Measurements from ENCODE around the gene PGR. TPM values are rescaled to one million over a fixed set of nuclear protein-coding genes. Genes with fewer than 3 reads are reported as not detected.

The PGR gene
- total and polyA plus RNA-seq, 10 donors = 0.13 to 7.7 (median 2.5) TPM

GRCh38 chr11:101158119-101158518 lies 28.5 kb upstream of the PGR start:
- no peak for DNase-seq
- no peak overlapping the region for H3K4me3 ChIP-seq
- H3K27ac ChIP-seq = no peak overlapping the region
- H3K9me3 ChIP-seq = peaks cover 0 to 39% (median 31%) of the 10 kb centered on the region in 8 donors
- WGBS, 5 donors = 70 to 81% (median 76%) methylated on average over 1 to 2 of the region's 2 CpGs
- no peaks in the 10 kb centered on the region for H3K4me1 ChIP-seq
- no peaks in the 10 kb centered on the region for H3K36me3 ChIP-seq
- intact Hi-C loops (cut with DNase I; ENCODE audit: low total_unique reads) = no loop called here
- no peaks in the 10 kb centered on the region for H3K27me3 ChIP-seq (replicated peaks in 1 of 7)
- TF ChIP-seq CTCF (IDR thresholded peaks at IDR 0.05 in 8 of 11, conservative IDR thresholded peaks at IDR 0.05 in 3 of 11) = no peak
- no peak for TF ChIP-seq POLR2AphosphoS5 (IDR thresholded peaks at IDR 0.05)
- no peak for TF ChIP-seq POLR2A (IDR thresholded peaks at IDR 0.05)

- DNase-seq = no peak
- H3K27ac ChIP-seq = no peak overlapping the region
- TF ChIP-seq POLR2AphosphoS5 (IDR thresholded peaks at IDR 0.05) (no peak), POLR2A (IDR thresholded peaks at IDR 0.05) (no peak), CTCF (IDR thresholded peaks at IDR 0.05 in 8 of 11, conservative IDR thresholded peaks at IDR 0.05 in 3 of 11) (no peak)
- no peaks in the 10 kb centered on the region for H3K4me1 ChIP-seq
- no peak overlapping the region for H3K4me3 ChIP-seq
- WGBS, 5 donors = 50 to 77% (median 65%) methylated on average over 1 of the region's 1 CpG
- intact Hi-C loops (cut with DNase I; ENCODE audit: low total_unique reads) = no loop called here
- H3K36me3 ChIP-seq = no peaks in the 10 kb centered on the region
- H3K9me3 ChIP-seq = peaks cover 0 to 12% (median 0%) of the 10 kb centered on the region in 8 donors
- no peaks in the 10 kb centered on the region for H3K27me3 ChIP-seq (replicated peaks in 1 of 7)
Measured at GRCh38 chr11:101138245-101138930, 8.8 kb upstream of the PGR start.

- no peak for DNase-seq
- intact Hi-C loops (cut with DNase I; ENCODE audit: low total_unique reads) = no loop called here
- TF ChIP-seq POLR2A (IDR thresholded peaks at IDR 0.05) (no peak), CTCF (IDR thresholded peaks at IDR 0.05 in 8 of 11, conservative IDR thresholded peaks at IDR 0.05 in 3 of 11) (no peak), POLR2AphosphoS5 (IDR thresholded peaks at IDR 0.05) (no peak)
- 50 to 94% (median 79%) methylated on average over 1 of the region's 1 CpG for WGBS, 5 donors
- Histone ChIP-seq H3K4me1 (peaks cover 0 to 16% (median 6%) of the 10 kb centered on the region in 6 donors), H3K4me3 (no peak overlapping the region), H3K36me3 (no peaks in the 10 kb centered on the region), H3K27me3 (replicated peaks in 1 of 7) (peaks cover 2 to 37% (median 15%) of the 10 kb centered on the region in 7 donors), H3K9me3 (no peaks in the 10 kb centered on the region), H3K27ac (no peak overlapping the region)
Measured at GRCh38 chr11:101133190-101133589, 3.6 kb upstream of the PGR start.

GRCh38 chr11:101128571-101129202 lies 926 bp downstream of the PGR start:
- Histone ChIP-seq H3K4me3 (peak overlapping the region; percentile 45 to 73 (median 52)), H3K27me3 (replicated peaks in 1 of 7) (peaks cover 3 to 64% (median 26%) of the 10 kb centered on the region in 7 donors), H3K4me1 (peaks cover 0 to 26% (median 17%) of the 10 kb centered on the region in 6 donors), H3K9me3 (no peaks in the 10 kb centered on the region), H3K27ac (peak overlapping the region in 5 of 8 donors; percentile 69 to 82 (median 78)), H3K36me3 (no peaks in the 10 kb centered on the region)
- DNase-seq = peak; percentile 66
- intact Hi-C loops (cut with DNase I; ENCODE audit: low total_unique reads) = no loop called here
- WGBS, 5 donors = 5 to 12% (median 6%) methylated on average over 27 to 38 of the region's 38 CpGs
- TF ChIP-seq CTCF (IDR thresholded peaks at IDR 0.05 in 8 of 11, conservative IDR thresholded peaks at IDR 0.05 in 3 of 11) = no peak
- TF ChIP-seq POLR2AphosphoS5 (IDR thresholded peaks at IDR 0.05) = no peak
- TF ChIP-seq POLR2A (IDR thresholded peaks at IDR 0.05) = no peak

Data from spleen (tissue), 11 donors.